B cell (primary cell): ENCODE results near the gene NCDN. TPM values are rescaled to one million over a fixed set of nuclear protein-coding genes. Genes with fewer than 3 reads are reported as not detected.

Experiments used
- ATAC-seq: fragments of 200-7000 bp; cut with Tn5 transposase; one replicate; pipeline ENCODE4 v1.10.0; 2021; ENCODE audit warnings: low read depth, mild to moderate bottlenecking, moderate number of reproducible peaks, moderate library complexity
- CTCF ChIA-PET: fragments of 350-600 bp; sonication (Branson Sonifier 250); formaldehyde crosslinking; loops from one replicate; lab custom pipeline; 2021; ENCODE audit warnings: antibody characterized with exemption, inconsistent platforms; lab: Charles Lee
- POLR2A ChIA-PET: fragments of 350-600 bp; sonication (Branson Sonifier 250); formaldehyde crosslinking; loops from one replicate; lab custom pipeline; 2021; ENCODE audit warnings: antibody characterized with exemption; lab: Charles Lee
- DNase-seq: peaks from one replicate; pipeline ENCODE4 v3.0.0; 2013
- H2AFZ ChIP-seq: 2 replicates; pipeline ENCODE4 v1.6.1; 2012; ENCODE audit warnings: mild to moderate bottlenecking, low read depth, low read length; ENCODE audit not compliant: insufficient read depth, poor library complexity, severe bottlenecking
- H3K27ac ChIP-seq, 2 donors: 1 replicate in 1 of 2; 2 replicates in 1 of 2; pipeline ENCODE4 v1.5.1; 2012 to 2013; ENCODE audit warnings: low read length in 2 of 2, mild to moderate bottlenecking in 2 of 2, moderate library complexity in 1 of 2
- H3K27me3 ChIP-seq, 4 experiments: fragments of 200-600 bp in 1 of 4; sonication (generic) in 1 of 4; replicated peaks in 1 of 4; 1 replicate in 2 of 4; 2 replicates in 2 of 4; pipeline versions ENCODE4 v1.6.1 to v1.7.0; 2013 to 2016; ENCODE audit warnings: low read length in 3 of 4, mild to moderate bottlenecking in 2 of 4, mixed read lengths in 1 of 4, moderate library complexity in 1 of 4; ENCODE audit not compliant: insufficient read depth in 4 of 4, control insufficient read depth in 3 of 4; ENCODE audit errors: control extremely low read depth in 1 of 4
- H3K36me3 ChIP-seq, 2 experiments: replicated peaks in 1 of 2; 1 replicate in 1 of 2; 2 replicates in 1 of 2; pipeline versions ENCODE4 v1.6.1 to v1.7.1; 2013; ENCODE audit warnings: low read length in 1 of 2; ENCODE audit not compliant: insufficient read depth in 2 of 2, control insufficient read depth in 1 of 2; ENCODE audit errors: control extremely low read depth in 1 of 2, extremely low read depth in 1 of 2
- H3K4me1 ChIP-seq, 2 donors: fragments of 200-600 bp in 1 of 2; sonication (generic) in 1 of 2; 1 replicate in 1 of 2; 2 replicates in 1 of 2; pipeline versions ENCODE4 v1.5.1 to v1.6.1; 2013 to 2017; ENCODE audit warnings: low read length in 2 of 2; ENCODE audit not compliant: control insufficient read depth in 2 of 2, insufficient read depth in 2 of 2
- H3K4me2 ChIP-seq: replicated peaks from 2 replicates; pipeline ENCODE3; 2012; ENCODE audit warnings: mild to moderate bottlenecking, low read depth, low read length; ENCODE audit not compliant: poor library complexity, severe bottlenecking
- H3K4me3 ChIP-seq, 5 experiments: fragments of 200-600 bp in 1 of 5; sonication (generic) in 1 of 5; 1 replicate in 3 of 5; 2 replicates in 2 of 5; pipeline versions ENCODE4 v1.5.1 to v1.7.0; 2011 to 2016; ENCODE audit warnings: low read length in 4 of 5, mild to moderate bottlenecking in 4 of 5, low read depth in 2 of 5, control low read depth in 1 of 5, moderate library complexity in 1 of 5; ENCODE audit not compliant: insufficient read depth in 1 of 5; ENCODE audit errors: control extremely low read depth in 1 of 5, extremely low read depth in 1 of 5
- H3K79me2 ChIP-seq: fragments of 200-600 bp; sonication (generic); one replicate; pipeline ENCODE4 v1.6.0; 2016; ENCODE audit warnings: low read length; ENCODE audit not compliant: control insufficient read depth, insufficient read depth
- H3K9ac ChIP-seq: fragments of 200-600 bp; sonication (generic); 2 replicates; pipeline ENCODE4 v1.6.1; 2017; ENCODE audit warnings: mild to moderate bottlenecking, low read length, moderate library complexity
- H3K9me3 ChIP-seq, 3 donors: one replicate each; pipeline versions ENCODE4 v1.6.1 to v1.7.1; 2013; ENCODE audit warnings: low read length in 2 of 3; ENCODE audit not compliant: control insufficient read depth in 2 of 3, insufficient read depth in 1 of 3; ENCODE audit errors: control extremely low read depth in 1 of 3
- H4K20me1 ChIP-seq: 2 replicates; pipeline ENCODE4 v1.6.0; 2012; ENCODE audit warnings: mild to moderate bottlenecking, low read length; ENCODE audit not compliant: insufficient read depth, control insufficient read depth, poor library complexity, severe bottlenecking
- H3K27ac Mint-ChIP-seq: one replicate; pipeline ENCODE4 v1.8.0; 2021; ENCODE audit warnings: mixed read lengths
- H3K27me3 Mint-ChIP-seq: one replicate; pipeline ENCODE4 v1.8.0; 2021; ENCODE audit warnings: mixed read lengths
- H3K4me1 Mint-ChIP-seq: one replicate; pipeline ENCODE4 v1.8.0; 2021; ENCODE audit warnings: mixed read lengths
- H3K4me3 Mint-ChIP-seq: one replicate; pipeline ENCODE4 v1.8.0; 2021; ENCODE audit warnings: mixed read lengths
- H3K9me3 Mint-ChIP-seq: one replicate; pipeline ENCODE4 v1.8.0; 2022; ENCODE audit warnings: mixed read lengths; ENCODE audit not compliant: insufficient read depth
- CTCF ChIP-seq: fragments of 200-600 bp; IDR thresholded peaks from one replicate; pipeline ENCODE4 v1.8.0; 2022; ENCODE audit warnings: antibody characterized with exemption, mild to moderate bottlenecking
- EZH2 ChIP-seq: IDR thresholded peaks from 2 replicates; pipeline ENCODE4 v1.6.1; 2012; ENCODE audit warnings: borderline replicate concordance, low read depth, mild to moderate bottlenecking, moderate library complexity, low read length; ENCODE audit not compliant: insufficient read depth, poor library complexity, severe bottlenecking
- WGBS: methylation state at CpG from one replicate; pipeline ENCODE4 v1.1.5; 2013; ENCODE audit warnings: missing lambda C conversion rate; ENCODE audit not compliant: insufficient coverage; 5-methylcytosine and 5-hydroxymethylcytosine counted together
- intact Hi-C: fragments of 100-400 bp; cut with micrococcal nuclease; formaldehyde crosslinking; loops from one replicate; pipeline ENCODE4 v1.10.0; 2022
- polyA plus RNA-seq: library from polyadenylated mRNA; depleted of rRNA; stranded (reverse); fragments of >200 nt; gene quantifications from 2 replicates; pipeline ENCODE4 v1.2.3, GENCODE V29; 2012
- total RNA-seq, 2 donors: library from RNA; stranded (reverse); fragments of 120-200 nt in 1 of 2; gene quantifications; 1 replicate in 1 of 2; 2 replicates in 1 of 2; pipeline versions ENCODE4 v1.2.3 to v1.2.4, GENCODE V29; 2013 to 2022

NCDN gene
- total and polyA plus RNA-seq, 2 donors (not counting 1 experiment from before 2014, with no cell fraction given) = 13.6 to 19.8 TPM

- H3K4me3 ChIP-seq = no peak overlapping the region
- Mint-ChIP-seq H3K27me3 (no peaks in the 10 kb centered on the region), H3K9me3 (no peaks in the 10 kb centered on the region), H3K4me1 (peaks cover 34% of the 10 kb centered on the region), H3K4me3 (no peak overlapping the region), H3K27ac (no peak overlapping the region)
- no peak for TF ChIP-seq CTCF
- TF ChIP-seq EZH2 = no peak
- H3K79me2 ChIP-seq = peaks cover 53% of the 10 kb centered on the region
- peaks cover 9 to 28% of the 10 kb centered on the region in 2 experiments for H3K36me3 ChIP-seq
- no peak overlapping the region for H3K9ac ChIP-seq
- H3K4me2 ChIP-seq = no peak overlapping the region
- no peaks in the 10 kb centered on the region for H3K9me3 ChIP-seq
- no peaks in the 10 kb centered on the region for H3K27me3 ChIP-seq
- no peak for DNase-seq
- H3K4me1 ChIP-seq = peaks cover 15 to 26% of the 10 kb centered on the region in 2 donors
- WGBS = 96% methylated on average over 3 of the region's 7 CpGs
- intact Hi-C loops = loop anchor here (5.0 to 10.0 kb wide), 2 partner anchors 522 to 700 kb away; partner anchors contain the start of genes SMIM12 and ZMYM6
- POLR2A ChIA-PET = no interaction called here
- H4K20me1 ChIP-seq = no peaks in the 10 kb centered on the region
- ATAC-seq = no peak
- no peak overlapping the region for H3K27ac ChIP-seq
- CTCF ChIA-PET = interaction anchor here (1.1 kb wide), 1 partner anchor 14 kb away, joined by 3 read pairs; no protein-coding TSS in a partner anchor
- H2AFZ ChIP-seq = no peak overlapping the region
Measured at GRCh38 chr1:35554266-35555211, 3.1 kb upstream of the NCDN start.

- H3K4me2 ChIP-seq = no peak overlapping the region
- no peaks in the 10 kb centered on the region for H4K20me1 ChIP-seq
- intact Hi-C loops = loop anchor here (5.0 to 10.0 kb wide), 2 partner anchors 523 to 700 kb away; partner anchors contain the start of genes SMIM12 and ZMYM6
- Mint-ChIP-seq H3K4me3 (peak overlapping the region; percentile 98), H3K9me3 (no peaks in the 10 kb centered on the region), H3K27me3 (no peaks in the 10 kb centered on the region), H3K4me1 (peaks cover 37% of the 10 kb centered on the region), H3K27ac (no peak overlapping the region)
- H3K79me2 ChIP-seq = peaks cover 47% of the 10 kb centered on the region
- CTCF ChIA-PET = interaction anchor here (1.1 to 2.1 kb wide), 2 partner anchors 10 to 14 kb away, joined by 3 to 10 read pairs; no protein-coding TSS in a partner anchor
- H3K4me3 ChIP-seq = no peak overlapping the region
- ATAC-seq = no peak
- no peak overlapping the region for H2AFZ ChIP-seq
- POLR2A ChIA-PET = no interaction called here
- no peaks in the 10 kb centered on the region for H3K27me3 ChIP-seq
- 88% methylated on average over 2 of the region's 4 CpGs for WGBS
- peaks cover 6 to 25% of the 10 kb centered on the region in 2 experiments for H3K36me3 ChIP-seq
- H3K9me3 ChIP-seq = no peaks in the 10 kb centered on the region
- H3K27ac ChIP-seq = no peak overlapping the region
- peaks cover 15 to 26% of the 10 kb centered on the region in 2 donors for H3K4me1 ChIP-seq
- no peak overlapping the region for H3K9ac ChIP-seq
- no peak for TF ChIP-seq EZH2
- no peak for TF ChIP-seq CTCF
- DNase-seq = no peak
Measured at GRCh38 chr1:35555212-35555584, 2.4 kb upstream of the NCDN start.
